H1 (cell line): Measurements from ENCODE around the gene PRKN.

ENCODE experiments used
- SP1 ChIP-seq: IDR thresholded peaks from 2 replicates; pipeline ENCODE4 v1.6.1; 2011; ENCODE audit warnings: low read depth, low read length
- YY1 ChIP-seq: IDR thresholded peaks from 2 replicates; pipeline ENCODE4 v1.6.1; 2011; ENCODE audit warnings: low read depth, mild to moderate bottlenecking, low read length
- TF ChIP-seq, protein P1 (sequence below), 3 experiments: IDR thresholded peaks; 1 replicate in 2 of 3; 2 replicates in 1 of 3; pipeline versions ENCODE4 v1.5.1 to v1.6.1; 2011; ENCODE audit warnings: low read length in 3 of 3, mild to moderate bottlenecking in 3 of 3, inconsistent platforms in 2 of 3, low read depth in 1 of 3, moderate library complexity in 1 of 3; ENCODE audit not compliant: insufficient read depth in 1 of 3; ENCODE audit errors: control extremely low read depth in 1 of 3

DNA sequence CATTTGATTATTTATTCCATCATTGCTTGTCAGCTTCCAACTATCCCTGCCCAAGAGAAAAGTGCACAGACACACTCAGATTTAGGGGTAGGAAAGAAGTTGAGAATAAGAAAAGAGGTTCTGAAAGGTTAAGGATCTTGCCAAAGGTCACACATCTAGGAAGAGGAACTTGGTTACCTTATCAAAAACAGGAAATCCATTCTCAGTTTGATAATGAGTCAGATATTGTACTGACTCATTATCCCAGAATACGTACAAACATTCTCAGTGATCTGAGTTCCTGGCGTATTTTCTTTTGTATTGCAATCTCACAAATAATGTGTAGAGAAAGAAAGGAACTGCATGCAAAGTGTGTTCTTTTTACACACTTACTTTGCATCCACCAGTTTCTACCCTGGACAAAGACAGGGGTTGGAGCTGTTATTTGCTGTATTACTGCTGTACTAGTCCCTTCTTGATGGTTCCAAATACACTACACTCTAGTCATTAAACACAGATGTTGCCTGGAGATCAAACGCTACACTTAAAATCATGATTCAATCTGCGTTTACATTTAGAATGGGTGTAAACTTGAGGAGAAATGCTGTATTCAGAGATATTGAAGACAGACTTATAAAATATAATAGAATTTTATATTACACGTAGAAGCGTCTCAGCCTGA, 545.7 kb downstream of the PRKN start:
- TF ChIP-seq, protein P1, sequence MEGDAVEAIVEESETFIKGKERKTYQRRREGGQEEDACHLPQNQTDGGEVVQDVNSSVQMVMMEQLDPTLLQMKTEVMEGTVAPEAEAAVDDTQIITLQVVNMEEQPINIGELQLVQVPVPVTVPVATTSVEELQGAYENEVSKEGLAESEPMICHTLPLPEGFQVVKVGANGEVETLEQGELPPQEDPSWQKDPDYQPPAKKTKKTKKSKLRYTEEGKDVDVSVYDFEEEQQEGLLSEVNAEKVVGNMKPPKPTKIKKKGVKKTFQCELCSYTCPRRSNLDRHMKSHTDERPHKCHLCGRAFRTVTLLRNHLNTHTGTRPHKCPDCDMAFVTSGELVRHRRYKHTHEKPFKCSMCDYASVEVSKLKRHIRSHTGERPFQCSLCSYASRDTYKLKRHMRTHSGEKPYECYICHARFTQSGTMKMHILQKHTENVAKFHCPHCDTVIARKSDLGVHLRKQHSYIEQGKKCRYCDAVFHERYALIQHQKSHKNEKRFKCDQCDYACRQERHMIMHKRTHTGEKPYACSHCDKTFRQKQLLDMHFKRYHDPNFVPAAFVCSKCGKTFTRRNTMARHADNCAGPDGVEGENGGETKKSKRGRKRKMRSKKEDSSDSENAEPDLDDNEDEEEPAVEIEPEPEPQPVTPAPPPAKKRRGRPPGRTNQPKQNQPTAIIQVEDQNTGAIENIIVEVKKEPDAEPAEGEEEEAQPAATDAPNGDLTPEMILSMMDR (IDR thresholded peaks at IDR 0.05; ENCODE audit: control extremely low read depth in 1 of 3, insufficient read depth in 1 of 3, low read depth in 1 of 3, low read length in 3 of 3): no peak
- TF ChIP-seq YY1 (no peak), SP1 (no peak)
